Airway epithelial cell (primary cell): ENCODE data around the gene AFG1L. TPM values are rescaled to one million over a fixed set of nuclear protein-coding genes. Genes with fewer than 3 reads are reported as not detected.

Experiments
- total RNA-seq: library from RNA; depleted of rRNA; stranded (reverse); fragments of >200 nt; gene quantifications from 2 replicates; pipeline ENCODE4 v1.2.3, GENCODE V29; 2015

Gene AFG1L
- 3.6 and 5.6 TPM in 2 replicates for total RNA-seq

DNA sequence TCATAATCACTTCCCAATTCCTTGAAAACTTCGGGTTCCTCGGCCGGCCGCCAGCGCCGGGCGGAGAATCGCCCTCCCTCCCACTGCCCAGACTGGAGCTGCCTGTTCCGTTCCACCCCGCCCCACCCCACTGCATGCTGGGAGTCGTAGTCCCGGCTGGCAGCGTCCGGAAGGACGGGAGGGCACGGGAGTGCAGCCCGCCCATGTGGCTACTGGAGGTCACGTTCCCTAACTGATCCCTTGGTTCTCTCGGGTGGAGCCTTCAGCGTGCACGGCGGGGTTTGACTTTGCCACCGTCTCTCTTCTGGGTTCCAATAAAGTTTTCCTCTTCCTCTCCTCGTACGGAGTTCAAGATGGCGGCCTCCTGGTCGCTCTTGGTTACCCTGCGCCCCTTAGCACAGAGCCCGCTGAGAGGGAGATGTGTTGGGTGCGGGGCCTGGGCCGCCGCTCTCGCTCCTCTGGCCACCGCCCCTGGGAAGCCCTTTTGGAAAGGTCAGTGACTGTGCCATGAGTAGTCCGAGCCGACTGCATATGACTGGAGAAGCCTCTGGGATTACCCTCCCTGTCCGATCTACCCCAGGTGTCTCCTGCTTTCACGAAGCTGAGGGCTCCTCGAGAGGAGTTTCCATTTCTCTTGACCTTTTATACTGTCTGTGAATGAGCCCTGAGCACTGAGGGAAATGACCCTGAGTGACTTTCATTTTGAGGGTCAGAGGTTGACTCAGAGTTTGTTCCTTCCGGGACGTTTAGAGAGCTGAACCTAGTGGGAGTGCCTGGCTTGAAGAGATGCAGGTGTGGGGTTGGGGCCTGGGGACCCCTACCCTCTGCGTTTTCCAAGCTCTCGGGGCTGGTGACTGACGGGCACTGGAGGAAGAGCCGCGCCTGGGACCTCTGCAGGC, at the start of gene AFG1L:
TSS of gene AFG1L (plus strand) at position 328 of the 899 bp plus-strand sequence. CDS start at position 354, 26 bp downstream.

DNA sequence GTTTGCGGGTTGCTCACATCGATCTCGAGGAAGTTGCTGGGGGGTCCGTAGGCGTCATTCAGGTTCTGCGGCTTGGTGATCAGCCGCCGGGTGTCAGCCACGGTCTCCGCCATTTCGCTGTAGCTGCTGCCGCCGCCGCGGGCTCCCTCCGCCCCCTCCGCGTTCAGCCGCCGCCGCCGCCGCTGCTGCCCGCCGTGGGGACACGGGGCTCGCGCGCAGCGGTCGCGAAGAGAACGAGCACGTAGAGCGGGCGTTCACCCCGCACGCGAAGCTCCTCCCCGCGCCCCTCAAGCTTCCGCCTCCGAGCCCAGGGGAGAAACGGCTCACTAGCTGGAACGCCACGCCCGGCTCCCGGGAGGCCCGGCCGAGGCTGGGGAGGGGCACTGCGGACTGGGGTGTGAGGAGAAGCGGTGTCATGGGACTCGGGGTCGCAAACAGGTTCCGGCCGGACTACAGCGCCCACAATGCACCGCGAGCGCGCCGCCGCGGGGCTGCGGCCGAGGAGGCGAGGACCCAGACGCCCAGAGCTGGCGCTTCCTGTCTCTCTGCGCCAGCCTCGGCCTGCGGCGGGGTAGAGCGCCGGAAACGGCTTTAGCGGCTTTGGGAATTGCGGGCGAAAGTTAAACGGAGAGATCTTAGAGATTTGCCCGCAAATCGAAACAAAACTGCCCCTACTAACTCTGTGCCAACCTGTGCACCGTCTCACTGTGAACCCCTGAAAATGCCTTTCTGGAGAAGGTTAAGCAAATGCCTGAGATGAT, 33.9 kb upstream of the AFG1L start, which contains the start of gene SNX3:
TSS of gene SNX3 (minus strand) at position 232 of the 761 bp plus-strand sequence. CDS start at position 113, 119 bp downstream.

DNA sequence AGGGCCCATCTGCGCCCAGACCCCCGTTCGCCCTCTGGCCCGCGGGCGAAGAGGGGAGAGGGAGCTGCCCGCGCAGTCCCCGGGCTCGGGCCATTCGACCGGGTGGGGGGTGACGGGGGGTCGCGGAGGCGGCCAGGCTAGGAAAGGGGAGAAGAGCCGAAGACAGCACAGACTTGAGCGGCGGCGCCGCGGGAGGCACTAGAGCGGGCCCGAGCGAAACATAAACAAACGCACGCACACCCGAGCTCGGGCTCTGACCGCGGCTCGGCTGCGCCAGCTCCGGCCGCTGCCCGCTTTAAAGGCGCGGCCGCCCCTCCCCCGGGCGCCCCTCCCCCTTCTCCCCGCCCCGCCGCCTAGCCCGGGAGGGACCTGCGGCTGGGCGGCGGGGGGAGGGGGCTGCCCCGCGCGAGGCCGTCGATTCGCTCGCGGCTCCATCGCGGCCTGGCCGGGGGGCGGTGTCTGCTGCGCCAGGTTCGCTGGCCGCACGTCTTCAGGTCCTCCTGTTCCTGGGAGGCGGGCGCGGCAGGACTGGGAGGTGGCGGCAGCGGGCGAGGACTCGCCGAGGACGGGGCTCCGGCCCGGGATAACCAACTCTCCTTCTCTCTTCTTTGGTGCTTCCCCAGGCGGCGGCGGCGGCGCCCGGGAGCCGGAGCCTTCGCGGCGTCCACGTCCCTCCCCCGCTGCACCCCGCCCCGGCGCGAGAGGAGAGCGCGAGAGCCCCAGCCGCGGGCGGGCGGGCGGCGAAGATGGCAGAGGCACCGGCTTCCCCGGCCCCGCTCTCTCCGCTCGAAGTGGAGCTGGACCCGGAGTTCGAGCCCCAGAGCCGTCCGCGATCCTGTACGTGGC, 265.8 kb downstream of the AFG1L start, which contains the start of gene FOXO3:
TSS of gene FOXO3 (plus strand) at position 455 of the 846 bp plus-strand sequence. CDS start at position 747, 292 bp downstream.

Other genes starting within 250 kb of the AFG1L start
- 19.7 and 49.5 TPM in 2 replicates for gene OSTM1, start 220.3 kb upstream of the AFG1L start, total RNA-seq
- gene NR2E1, start 129.0 kb upstream of the AFG1L start, total RNA-seq: not detected in 2 replicates
- 106 and 107 TPM in 2 replicates for gene SNX3, start 34.0 kb upstream of the AFG1L start, total RNA-seq